T-cell (primary cell): ENCODE data around the gene STK32B. TPM values are rescaled to one million over a fixed set of nuclear protein-coding genes. Genes with fewer than 3 reads are reported as not detected.

Experiments
- ATAC-seq, 4 experiments: fragments of 200-7000 bp in 3 of 4; fragments of 150-1000 bp in 1 of 4; cut with Tn5 transposase; replicated peaks in 1 of 4; 1 replicate in 3 of 4; 2 replicates in 1 of 4; pipeline ENCODE4 v1.10.0; 2021; ENCODE audit warnings: moderate library complexity in 3 of 4, mild to moderate bottlenecking in 2 of 4, moderate number of reproducible peaks in 1 of 4
- CTCF ChIA-PET, 2 donors: fragments of 300-600 bp; sonication (Branson Sonifier 250); formaldehyde crosslinking; loops; one replicate each; lab custom pipeline; 2022; ENCODE audit warnings: antibody characterized with exemption in 2 of 2; lab: Charles Lee
- POLR2A ChIA-PET, 2 donors: fragments of 300-600 bp; sonication (Branson Sonifier 250); formaldehyde crosslinking; loops; one replicate each; lab custom pipeline; 2022; ENCODE audit warnings: antibody characterized with exemption in 2 of 2; lab: Charles Lee
- DNase-seq, 35 experiments: peaks; one replicate each; pipeline versions ENCODE4 v3.0.0 to v3.0.0-alpha.2; 2013 to 2023
- H3K27ac ChIP-seq: one replicate; pipeline ENCODE4 v1.5.1; 2013; ENCODE audit warnings: low read length
- H3K27me3 ChIP-seq, 2 experiments: replicated peaks in 1 of 2; 1 replicate in 1 of 2; 2 replicates in 1 of 2; pipeline versions ENCODE4 v1.6.1 to v1.7.0; 2013; ENCODE audit warnings: low read length in 1 of 2, mixed read lengths in 1 of 2; ENCODE audit not compliant: control insufficient read depth in 2 of 2, insufficient read depth in 2 of 2; ENCODE audit errors: extremely low read depth in 1 of 2
- H3K36me3 ChIP-seq, 2 donors: 1 replicate in 1 of 2; 2 replicates in 1 of 2; pipeline versions ENCODE4 v1.6.1 to v1.7.0; 2013; ENCODE audit warnings: low read length in 1 of 2; ENCODE audit not compliant: control insufficient read depth in 2 of 2, insufficient read depth in 1 of 2; ENCODE audit errors: extremely low read depth in 1 of 2
- H3K4me1 ChIP-seq, 2 experiments: 1 replicate in 1 of 2; 2 replicates in 1 of 2; pipeline versions ENCODE4 v1.6.1 to v1.7.0; 2013; ENCODE audit warnings: low read length in 2 of 2, mixed read lengths in 1 of 2; ENCODE audit not compliant: insufficient read depth in 2 of 2, control insufficient read depth in 1 of 2; ENCODE audit errors: extremely low read depth in 1 of 2
- H3K4me3 ChIP-seq, 2 donors: 1 replicate in 1 of 2; 2 replicates in 1 of 2; pipeline versions ENCODE4 v1.5.1 to v1.7.0; 2013; ENCODE audit warnings: mild to moderate bottlenecking in 2 of 2, low read length in 1 of 2, moderate library complexity in 1 of 2; ENCODE audit not compliant: control insufficient read depth in 1 of 2; ENCODE audit errors: extremely low read depth in 1 of 2
- H3K9me3 ChIP-seq: 2 replicates; pipeline ENCODE4 v1.7.0; 2013
- H3K27ac Mint-ChIP-seq, 2 donors: one replicate each; pipeline ENCODE4 v1.8.0; 2020 to 2021; ENCODE audit warnings: mild to moderate bottlenecking in 2 of 2, mixed read lengths in 2 of 2
- H3K27me3 Mint-ChIP-seq, 2 donors: one replicate each; pipeline ENCODE4 v1.8.0; 2021 to 2022; ENCODE audit warnings: mixed read lengths in 2 of 2
- H3K36me3 Mint-ChIP-seq: one replicate; pipeline ENCODE4 v1.8.0; 2021; ENCODE audit warnings: mixed read lengths
- H3K4me1 Mint-ChIP-seq, 3 donors: one replicate each; pipeline ENCODE4 v1.8.0; 2020 to 2022; ENCODE audit warnings: mixed read lengths in 3 of 3, mild to moderate bottlenecking in 1 of 3
- H3K4me3 Mint-ChIP-seq, 3 donors: one replicate each; pipeline ENCODE4 v1.8.0; 2020 to 2022; ENCODE audit warnings: mild to moderate bottlenecking in 3 of 3, mixed read lengths in 3 of 3, moderate library complexity in 3 of 3
- H3K9me3 Mint-ChIP-seq, 3 donors: one replicate each; pipeline ENCODE4 v1.8.0; 2020 to 2022; ENCODE audit warnings: mixed read lengths in 3 of 3
- WGBS: methylation state at CpG from one replicate; pipeline ENCODE4 v1.1.5; 2013; ENCODE audit warnings: missing lambda C conversion rate; ENCODE audit not compliant: insufficient coverage; 5-methylcytosine and 5-hydroxymethylcytosine counted together
- total RNA-seq, 35 experiments: library from RNA in 6 of 35; stranded (reverse) in 6 of 35; fragments of 120-200 nt in 1 of 35; gene quantifications; one replicate each; pipeline versions ENCODE4 v1.2.1 to v1.2.4 and lab custom pipeline; 2013 to 2026

STK32B gene
- total RNA-seq, 5 donors from 2014 or later (not counting 1 experiment from before 2014, with no cell fraction given): 0.12 to 0.20 (median 0.15) TPM; not detected in 2

DNA sequence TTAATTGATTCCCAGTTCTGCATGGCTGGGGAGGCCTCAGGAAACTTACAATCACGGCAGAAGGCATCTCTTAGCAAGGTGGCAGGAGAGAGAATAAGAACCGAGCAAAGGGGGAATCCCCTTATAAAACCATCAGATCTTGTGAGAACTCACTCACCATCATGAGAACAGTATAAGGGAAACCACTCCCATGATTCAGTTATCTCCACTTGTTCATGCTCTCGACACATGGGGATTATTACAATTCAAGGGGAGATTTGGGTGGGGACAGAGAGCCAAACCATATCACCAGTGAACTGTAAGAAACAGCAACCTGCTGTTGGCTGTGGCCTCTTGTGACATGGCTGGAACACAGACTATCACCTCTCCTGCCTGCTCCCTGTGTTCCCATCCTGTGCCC lies 24.9 kb upstream of the STK32B start:
- DNase-seq: no peak
- Histone ChIP-seq H3K4me3 (no peak overlapping the region), H3K27me3 (peaks cover 0 to 5% of the 10 kb centered on the region in 2 experiments), H3K4me1 (no peaks in the 10 kb centered on the region), H3K27ac (no peak overlapping the region), H3K36me3 (no peaks in the 10 kb centered on the region), H3K9me3 (no peaks in the 10 kb centered on the region)
- ATAC-seq: no peak
- Mint-ChIP-seq H3K9me3 (peaks cover 0 to 9% (median 0%) of the 10 kb centered on the region in 3 donors), H3K4me1 (no peaks in the 10 kb centered on the region), H3K27ac (no peak overlapping the region), H3K36me3 (no peaks in the 10 kb centered on the region), H3K4me3 (no peak overlapping the region), H3K27me3 (peaks cover 5 to 11% of the 10 kb centered on the region in 2 donors)
- CTCF ChIA-PET: interaction anchor here in 1 of 2 donors (0.5 kb wide), 1 partner anchor 538 kb away, joined by 3 read pairs; no protein-coding TSS in a partner anchor
- POLR2A ChIA-PET: no interaction called here
- WGBS: no CpG with 5 or more reads among the region's 3 CpGs

DNA sequence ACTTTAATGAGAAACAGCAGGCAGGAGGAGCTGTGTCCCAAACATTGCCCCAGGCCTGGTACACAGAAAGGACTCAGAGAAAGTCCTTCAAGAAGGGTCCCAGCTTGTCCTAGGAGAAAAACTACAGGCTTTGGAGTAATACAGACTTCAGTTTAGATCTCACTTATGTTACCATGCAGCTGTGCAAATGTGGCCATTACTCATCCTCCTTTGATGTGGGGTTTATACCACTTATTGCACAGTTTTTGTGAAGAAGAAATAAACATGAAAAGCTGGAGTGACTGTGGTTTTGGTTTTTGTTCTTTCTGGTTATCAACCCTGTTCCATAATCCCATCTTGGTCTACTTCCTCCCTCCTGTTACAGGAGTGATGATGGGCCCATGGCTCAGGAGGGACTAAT lies 23.9 kb upstream of the STK32B start:
- peaks cover 5 to 11% of the 10 kb centered on the region in 2 donors for H3K27me3 Mint-ChIP-seq

DNA sequence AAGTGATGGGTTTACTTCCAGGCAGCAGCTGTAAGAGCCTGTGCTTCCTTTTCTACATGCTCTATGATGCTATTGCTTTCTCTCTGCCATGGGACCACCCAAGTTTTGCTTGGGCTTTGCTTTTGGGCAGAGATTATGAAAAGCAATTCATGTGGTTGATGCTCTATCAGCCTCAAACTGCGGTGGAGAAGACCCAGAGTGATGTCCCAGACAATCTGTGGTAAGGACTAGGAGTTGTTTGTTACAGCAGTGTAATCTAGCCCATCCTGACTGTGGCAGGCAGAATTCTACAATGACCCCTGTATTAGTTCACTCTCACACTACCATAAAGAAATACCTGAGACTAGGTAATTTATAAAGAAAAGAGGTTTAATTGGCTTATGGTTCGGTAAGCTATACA lies 22.8 kb upstream of the STK32B start:
- H3K4me3 ChIP-seq: no peak overlapping the region
- POLR2A ChIA-PET: no interaction called here
- Mint-ChIP-seq H3K27me3 (peaks cover 5 to 11% of the 10 kb centered on the region in 2 donors), H3K9me3 (peaks cover 0 to 9% (median 0%) of the 10 kb centered on the region in 3 donors), H3K4me1 (peaks cover 2 to 4% (median 2%) of the 10 kb centered on the region in 3 donors), H3K36me3 (no peaks in the 10 kb centered on the region), H3K4me3 (no peak overlapping the region), H3K27ac (no peak overlapping the region)
- H3K36me3 ChIP-seq: no peaks in the 10 kb centered on the region
- no peak overlapping the region for H3K27ac ChIP-seq
- ATAC-seq: no peak
- H3K4me1 ChIP-seq: no peaks in the 10 kb centered on the region
- CTCF ChIA-PET: no interaction called here
- peaks cover 0 to 5% of the 10 kb centered on the region in 2 experiments for H3K27me3 ChIP-seq
- DNase-seq: no peak
- no peaks in the 10 kb centered on the region for H3K9me3 ChIP-seq
- WGBS: no CpG with 5 or more reads among the region's 2 CpGs

More for the DNA sequence above, 23.9 kb upstream of the STK32B start:
- Mint-ChIP-seq H3K36me3 (no peaks in the 10 kb centered on the region), H3K27ac (no peak overlapping the region), H3K4me3 (no peak overlapping the region), H3K9me3 (peaks cover 0 to 9% (median 0%) of the 10 kb centered on the region in 3 donors), H3K4me1 (no peaks in the 10 kb centered on the region)
- H3K9me3 ChIP-seq: no peaks in the 10 kb centered on the region
- DNase-seq (no peak), ATAC-seq (no peak)
- POLR2A ChIA-PET: no interaction called here
- no peak overlapping the region for H3K27ac ChIP-seq
- peaks cover 0 to 5% of the 10 kb centered on the region in 2 experiments for H3K27me3 ChIP-seq
- H3K4me3 ChIP-seq: no peak overlapping the region
- CTCF ChIA-PET: no interaction called here
- H3K4me1 ChIP-seq: no peaks in the 10 kb centered on the region
- H3K36me3 ChIP-seq: no peaks in the 10 kb centered on the region

DNA sequence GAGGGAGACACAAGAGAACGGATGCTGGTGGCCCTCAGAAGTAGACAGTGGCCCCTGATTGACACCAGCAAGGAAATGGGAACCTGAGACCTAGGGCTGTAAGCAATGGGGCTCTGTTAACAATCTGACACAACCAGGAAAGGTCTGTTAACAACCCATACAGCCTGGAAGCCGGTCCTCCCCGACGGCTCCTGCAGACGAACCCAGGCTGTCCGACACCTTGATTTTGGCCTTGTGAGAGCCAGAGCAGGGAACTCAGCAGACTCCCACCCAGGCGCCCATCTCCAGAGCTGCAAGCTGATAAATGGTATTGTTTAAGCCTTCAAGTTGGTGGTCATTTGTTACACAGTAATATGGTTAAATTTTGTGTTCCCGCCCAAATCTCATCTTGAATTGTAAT lies 21.8 kb upstream of the STK32B start:
- Histone ChIP-seq H3K9me3 (no peaks in the 10 kb centered on the region), H3K27ac (no peak overlapping the region), H3K4me3 (no peak overlapping the region), H3K27me3 (peaks cover 0 to 5% of the 10 kb centered on the region in 2 experiments), H3K36me3 (no peaks in the 10 kb centered on the region), H3K4me1 (peaks cover 0 to 5% of the 10 kb centered on the region in 2 experiments)
- H3K9me3 Mint-ChIP-seq: peaks cover 0 to 3% (median 0%) of the 10 kb centered on the region in 3 donors
- ATAC-seq: no peak
- DNase-seq: no peak
- peaks cover 5 to 11% of the 10 kb centered on the region in 2 donors for H3K27me3 Mint-ChIP-seq
- H3K4me3 Mint-ChIP-seq: no peak overlapping the region
- peaks cover 7 to 13% (median 10%) of the 10 kb centered on the region in 3 donors for H3K4me1 Mint-ChIP-seq
- no peak overlapping the region for H3K27ac Mint-ChIP-seq
- ChIA-PET CTCF (no interaction called here), POLR2A (no interaction called here)
- H3K36me3 Mint-ChIP-seq: no peaks in the 10 kb centered on the region
- WGBS: 83% methylated on average over 5 of the region's 8 CpGs

DNA sequence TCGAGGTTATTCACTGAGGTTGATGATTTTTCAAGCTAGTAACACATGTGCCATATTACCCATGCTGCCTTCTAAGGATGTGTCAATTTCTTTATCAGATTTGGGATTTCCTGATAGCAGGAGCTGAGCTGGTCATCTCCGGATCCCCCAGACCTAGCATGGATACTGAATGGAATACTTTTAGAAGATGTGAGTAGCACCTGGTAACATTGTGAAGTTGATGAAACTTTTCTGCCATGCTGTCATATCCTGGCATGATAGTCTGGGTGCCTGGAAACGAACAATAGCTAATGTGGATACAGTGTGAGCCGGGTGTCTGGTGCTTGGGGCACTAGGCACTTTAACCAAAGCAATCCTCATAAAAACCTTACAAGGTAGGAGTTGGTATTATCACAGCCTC lies 21.1 kb upstream of the STK32B start:
- ChIA-PET CTCF (no interaction called here), POLR2A (no interaction called here)
- H3K9me3 ChIP-seq: no peaks in the 10 kb centered on the region
- WGBS: 68% methylated on average over 2 of the region's 4 CpGs
- H3K27ac ChIP-seq: no peak overlapping the region
- Mint-ChIP-seq H3K27me3 (peaks cover 7 to 11% of the 10 kb centered on the region in 2 donors), H3K4me3 (no peak overlapping the region), H3K9me3 (peaks cover 0 to 3% (median 0%) of the 10 kb centered on the region in 3 donors), H3K4me1 (peaks cover 7 to 14% (median 10%) of the 10 kb centered on the region in 3 donors), H3K36me3 (no peaks in the 10 kb centered on the region), H3K27ac (no peak overlapping the region)
- H3K27me3 ChIP-seq: peaks cover 0 to under 1% of the 10 kb centered on the region in 2 experiments
- no peak overlapping the region for H3K4me3 ChIP-seq
- peaks cover 0 to 5% of the 10 kb centered on the region in 2 experiments for H3K4me1 ChIP-seq
- ATAC-seq: no peak
- DNase-seq: no peak
- no peaks in the 10 kb centered on the region for H3K36me3 ChIP-seq

DNA sequence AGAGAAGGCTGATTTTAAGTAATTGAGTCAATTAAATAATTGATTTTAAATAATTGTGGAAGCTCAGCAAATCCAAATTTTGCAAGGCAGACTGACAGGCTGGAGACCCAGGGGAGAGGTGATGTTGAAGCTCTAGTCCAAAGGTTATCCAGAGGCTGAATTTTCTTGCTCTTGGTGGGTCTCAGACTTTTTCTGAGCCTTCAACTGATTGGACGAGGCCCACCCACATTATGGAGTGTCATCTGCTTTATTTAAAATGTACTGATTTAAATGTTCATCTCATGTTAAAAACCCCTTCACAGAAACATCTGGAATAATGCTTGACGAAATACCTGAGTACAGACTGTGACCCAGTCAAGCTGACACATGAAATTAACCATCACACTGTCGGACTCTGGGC lies 20.4 kb upstream of the STK32B start:
- Histone ChIP-seq H3K4me1 (peaks cover 0 to 5% of the 10 kb centered on the region in 2 experiments), H3K9me3 (no peaks in the 10 kb centered on the region), H3K27ac (no peak overlapping the region), H3K4me3 (no peak overlapping the region), H3K27me3 (peaks cover 0 to 3% of the 10 kb centered on the region in 2 experiments), H3K36me3 (no peaks in the 10 kb centered on the region)
- ATAC-seq (no peak), DNase-seq (no peak)
- H3K4me3 Mint-ChIP-seq: no peak overlapping the region
- H3K36me3 Mint-ChIP-seq: no peaks in the 10 kb centered on the region
- H3K9me3 Mint-ChIP-seq: peaks cover 0 to 3% (median 0%) of the 10 kb centered on the region in 3 donors
- no peak overlapping the region for H3K27ac Mint-ChIP-seq
- ChIA-PET CTCF (no interaction called here), POLR2A (no interaction called here)
- H3K27me3 Mint-ChIP-seq: peaks cover 6 to 7% of the 10 kb centered on the region in 2 donors
- H3K4me1 Mint-ChIP-seq: peaks cover 7 to 14% (median 10%) of the 10 kb centered on the region in 3 donors
- WGBS: 100% methylated on average over 1 of the region's 3 CpGs
